OCI-LY1 (cell line): Measurements from ENCODE around the gene ELAC2.

ENCODE experiments used
- H2AFZ ChIP-seq: fragments of 200-600 bp; sonication (generic), shearing (Covaris generic); 2 replicates; pipeline ENCODE4 v1.6.0; 2014; ENCODE audit warnings: antibody characterized with exemption, mild to moderate bottlenecking, low read length
- H3F3A ChIP-seq: fragments of 200-600 bp; sonication (generic), shearing (Covaris generic); 2 replicates; pipeline ENCODE4 v1.6.0; 2014; ENCODE audit warnings: mild to moderate bottlenecking, antibody characterized with exemption, low read length, moderate library complexity; ENCODE audit not compliant: insufficient read depth
- H3K27ac ChIP-seq: fragments of 200-600 bp; sonication (generic); 2 replicates; pipeline ENCODE4 v1.5.1; 2014; ENCODE audit warnings: low read length, mixed run types, mild to moderate bottlenecking, low read depth; ENCODE audit not compliant: poor library complexity, severe bottlenecking
- H3K27me3 ChIP-seq: fragments of 200-600 bp; sonication (generic); 2 replicates; pipeline ENCODE4 v1.6.0; 2014; ENCODE audit warnings: antibody characterized with exemption, mild to moderate bottlenecking, low read length, moderate library complexity; ENCODE audit not compliant: insufficient read depth
- H3K36me3 ChIP-seq: fragments of 200-600 bp; sonication (generic); 2 replicates; pipeline ENCODE4 v1.6.1; 2014; ENCODE audit warnings: mild to moderate bottlenecking, antibody characterized with exemption, low read length, moderate library complexity, mixed read lengths; ENCODE audit not compliant: insufficient read depth
- H3K4me1 ChIP-seq: fragments of 200-600 bp; sonication (generic); 2 replicates; pipeline ENCODE4 v1.5.1; 2014; ENCODE audit warnings: mild to moderate bottlenecking, low read length, moderate library complexity; ENCODE audit not compliant: insufficient read depth, severe bottlenecking
- H3K4me2 ChIP-seq: fragments of 200-600 bp; sonication (generic), shearing (Covaris generic); 2 replicates; pipeline ENCODE4 v1.6.1; 2014; ENCODE audit warnings: low read length
- H3K4me3 ChIP-seq: fragments of 200-600 bp; sonication (generic); 2 replicates; pipeline ENCODE4 v1.5.1; 2014; ENCODE audit warnings: low read length, low read depth, mild to moderate bottlenecking, mixed read lengths; ENCODE audit not compliant: poor library complexity, severe bottlenecking
- H3K79me2 ChIP-seq: fragments of 200-600 bp; shearing (Covaris generic); 2 replicates; pipeline ENCODE4 v1.6.1; 2016; ENCODE audit warnings: mixed run types, low read length, mixed read lengths; ENCODE audit not compliant: insufficient read depth
- H3K9ac ChIP-seq: fragments of 200-600 bp; sonication (generic), shearing (Covaris generic); 2 replicates; pipeline ENCODE4 v1.6.1; 2014; ENCODE audit warnings: mild to moderate bottlenecking, low read length, mixed read lengths
- H3K9me2 ChIP-seq: fragments of 200-600 bp; sonication (generic), shearing (Covaris generic); 2 replicates; pipeline ENCODE4 v1.6.1; 2014; ENCODE audit warnings: low read depth, mild to moderate bottlenecking, low read length, mixed read lengths
- H3K9me3 ChIP-seq: fragments of 200-600 bp; shearing (Covaris generic); 2 replicates; pipeline ENCODE4 v1.6.1; 2014; ENCODE audit warnings: low read length, mixed read lengths
- H4K20me1 ChIP-seq: fragments of 200-600 bp; sonication (generic), shearing (Covaris generic); 2 replicates; pipeline ENCODE4 v1.6.0; 2016; ENCODE audit warnings: mild to moderate bottlenecking, low read length; ENCODE audit not compliant: insufficient read depth
- CTCF ChIP-seq: fragments of 200-600 bp; sonication (generic), shearing (Covaris generic); IDR thresholded peaks from 2 replicates; pipeline ENCODE4 v1.5.1; 2017; ENCODE audit warnings: mild to moderate bottlenecking, antibody characterized with exemption, low read length, moderate library complexity, mixed read lengths
- EZH2 ChIP-seq: fragments of 200-600 bp; sonication (generic), shearing (Covaris generic); IDR thresholded peaks from 2 replicates; pipeline ENCODE4 v1.8.0; 2017; ENCODE audit warnings: borderline replicate concordance, mixed run types, mild to moderate bottlenecking, antibody characterized with exemption, low read length, moderate library complexity, mixed read lengths

Gene ELAC2

GRCh38 chr17:12967962-12968361 lies 49.9 kb downstream of the ELAC2 start:
- Histone ChIP-seq H3K79me2 (no peaks in the 10 kb centered on the region), H3K4me1 (no peaks in the 10 kb centered on the region), H3K9me2 (no peaks in the 10 kb centered on the region), H3K4me2 (no peak overlapping the region), H3K4me3 (no peak overlapping the region), H3K9ac (no peak overlapping the region), H3K27ac (no peak overlapping the region), H4K20me1 (no peaks in the 10 kb centered on the region), H3K9me3 (no peaks in the 10 kb centered on the region), H2AFZ (no peak overlapping the region), H3F3A (no peaks in the 10 kb centered on the region), H3K36me3 (no peaks in the 10 kb centered on the region), H3K27me3 (no peaks in the 10 kb centered on the region)
- no peak for TF ChIP-seq CTCF
- no peak for TF ChIP-seq EZH2

- no peaks in the 10 kb centered on the region for H3K27me3 ChIP-seq
- no peaks in the 10 kb centered on the region for H3K9me2 ChIP-seq
- no peak overlapping the region for H3K4me3 ChIP-seq
- TF ChIP-seq EZH2 (no peak), CTCF (no peak)
- no peak overlapping the region for H3K9ac ChIP-seq
- H3K4me1 ChIP-seq, result no peaks in the 10 kb centered on the region
- no peak overlapping the region for H2AFZ ChIP-seq
- no peaks in the 10 kb centered on the region for H3K36me3 ChIP-seq
- H3F3A ChIP-seq, result no peaks in the 10 kb centered on the region
- no peak overlapping the region for H3K27ac ChIP-seq
- no peaks in the 10 kb centered on the region for H3K9me3 ChIP-seq
- no peaks in the 10 kb centered on the region for H3K79me2 ChIP-seq
- H4K20me1 ChIP-seq, result no peaks in the 10 kb centered on the region
- H3K4me2 ChIP-seq, result no peak overlapping the region
Observed at GRCh38 chr17:12966413-12966812, 51.4 kb downstream of the ELAC2 start.

- Histone ChIP-seq H3K4me3 (no peak overlapping the region), H3K9me2 (no peaks in the 10 kb centered on the region), H3K79me2 (no peaks in the 10 kb centered on the region), H3F3A (no peaks in the 10 kb centered on the region), H3K9me3 (no peaks in the 10 kb centered on the region), H3K27ac (no peak overlapping the region), H4K20me1 (no peaks in the 10 kb centered on the region), H3K4me1 (no peaks in the 10 kb centered on the region), H3K4me2 (no peak overlapping the region), H3K9ac (no peak overlapping the region), H3K36me3 (no peaks in the 10 kb centered on the region), H3K27me3 (no peaks in the 10 kb centered on the region), H2AFZ (no peak overlapping the region)
- no peak for TF ChIP-seq CTCF
- no peak for TF ChIP-seq EZH2
Observed at GRCh38 chr17:12965988-12966387, 51.8 kb downstream of the ELAC2 start.
